IPS-11a (cell line): Measurements from ENCODE around the gene FLRT3.

Experiments
- H3K4me3 ChIP-seq: one replicate; pipeline ENCODE4 v1.5.1; 2013; ENCODE audit warnings: low read depth, low read length, control low read depth

FLRT3 gene

DNA sequence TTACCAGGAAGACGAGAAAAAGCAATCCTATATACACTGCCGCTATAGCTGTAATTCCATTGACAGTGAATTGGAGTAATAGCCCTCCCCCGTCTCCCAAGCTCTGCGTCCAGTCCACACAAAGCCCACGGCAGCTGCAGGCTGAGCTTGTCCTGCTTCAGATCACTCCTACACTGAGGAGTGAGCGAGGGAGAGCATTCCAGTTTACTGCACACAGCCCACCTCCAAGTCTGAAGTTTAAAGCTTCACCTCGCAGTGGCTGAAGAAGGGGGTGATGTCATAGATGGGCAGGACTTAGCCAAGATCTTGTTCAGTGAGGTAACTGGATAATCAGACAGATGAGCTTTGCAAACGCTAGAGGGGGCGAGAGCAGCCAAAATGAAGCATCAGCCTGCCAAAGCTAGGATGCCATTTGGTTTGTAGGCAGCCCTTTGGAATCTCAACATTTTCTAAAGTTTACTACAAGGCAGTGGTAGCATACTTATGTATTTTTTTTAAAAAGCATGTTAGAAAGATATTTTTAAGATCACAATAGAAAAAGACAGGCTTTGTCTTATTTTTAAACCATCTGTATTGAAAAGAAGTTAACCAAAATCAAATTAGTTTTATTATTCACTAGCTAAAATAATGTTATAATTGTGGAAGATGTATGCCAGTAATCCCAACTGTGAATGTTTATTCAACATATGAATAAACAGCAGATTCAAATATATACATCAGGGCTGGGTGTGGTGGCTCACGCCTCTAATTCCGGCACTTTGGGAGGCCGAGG lies at the start of gene FLRT3:
Gene FLRT3, minus strand, starts transcription at position 213 of the 772 bp plus-strand sequence. CDS start 10,106 bp downstream, outside the sequence.
- H3K4me3 ChIP-seq: peak within 1 kb of the TSS; percentile 43

DNA sequence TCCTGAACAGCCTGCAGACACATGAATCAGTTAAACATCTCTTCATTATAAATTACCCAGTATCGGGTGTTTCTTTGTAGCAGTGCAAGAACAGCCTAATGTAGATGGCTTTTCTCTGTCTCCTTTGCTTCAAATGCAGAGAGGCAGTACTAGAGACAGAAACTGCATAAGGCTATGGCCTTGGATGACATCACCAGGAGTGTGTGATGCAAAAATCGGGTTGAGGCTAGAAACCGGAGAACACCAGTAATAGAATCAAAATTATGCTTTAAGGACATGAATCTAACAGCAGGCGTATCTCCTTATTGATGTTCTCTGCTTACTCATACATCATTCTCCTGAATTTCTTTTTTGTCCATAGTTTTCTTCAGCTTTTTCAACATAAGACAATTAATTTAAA lies 49.3 kb upstream of the FLRT3 start:
- no peak overlapping the region for H3K4me3 ChIP-seq

DNA sequence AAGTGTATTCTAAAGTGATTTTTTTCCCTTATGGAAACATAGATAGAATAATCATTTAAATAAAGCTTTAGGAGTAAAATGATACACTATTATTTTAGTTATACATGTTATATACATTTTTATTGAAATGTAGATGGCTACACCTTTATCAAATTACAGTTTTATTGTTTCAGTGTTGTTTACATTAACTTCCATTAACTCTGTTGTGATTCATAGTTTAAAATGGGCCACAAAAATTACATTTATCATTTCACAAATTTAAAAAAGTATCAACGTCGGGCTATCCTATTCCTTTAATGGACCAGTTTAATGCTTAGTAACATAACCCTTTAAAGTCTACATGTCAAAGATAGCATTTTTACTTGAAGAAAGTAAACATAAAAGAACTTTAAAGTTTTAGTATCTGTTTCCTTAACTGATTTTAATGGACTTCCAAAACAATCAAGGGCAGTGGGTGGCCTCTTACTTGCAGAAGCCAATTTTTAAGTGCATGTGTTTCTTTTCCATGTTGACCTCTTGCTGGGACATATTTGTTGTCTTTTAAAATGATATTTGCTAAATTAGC lies 47.8 kb upstream of the FLRT3 start:
- H3K4me3 ChIP-seq: no peak overlapping the region

DNA sequence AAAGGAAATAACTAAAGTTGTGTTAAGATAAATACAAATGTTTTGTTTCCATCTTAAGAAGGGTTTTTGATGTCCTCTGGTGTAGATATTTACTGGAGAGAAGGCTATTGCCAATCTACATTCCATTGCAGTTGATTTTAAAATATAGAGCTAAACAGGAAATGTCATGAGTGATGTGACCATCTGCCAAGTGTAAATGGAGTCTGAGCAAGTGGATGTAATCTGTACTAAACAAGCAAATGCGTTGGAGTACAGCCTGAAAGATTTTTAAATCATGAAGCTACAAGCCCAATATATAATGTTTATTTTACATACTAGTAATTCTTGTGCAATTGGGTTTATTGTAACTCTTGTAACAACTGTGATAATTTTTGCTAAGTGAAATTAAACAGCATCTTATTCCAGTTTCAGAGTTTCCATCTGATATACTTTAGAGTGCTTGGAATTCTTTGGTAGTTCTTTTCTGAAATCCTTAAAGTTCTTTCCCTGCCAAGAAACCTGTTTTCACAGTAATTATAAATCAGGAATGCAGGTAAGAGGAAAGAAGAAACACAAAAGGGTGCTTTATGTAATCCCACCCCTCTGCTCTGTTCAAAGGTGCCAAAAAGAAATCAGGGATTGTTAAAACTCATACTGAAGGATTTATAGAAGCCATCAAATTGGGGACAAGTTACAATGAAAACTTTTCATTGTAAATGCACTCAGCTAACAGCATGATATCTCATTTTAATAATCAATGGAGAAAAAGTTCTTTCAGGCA lies 47.2 kb upstream of the FLRT3 start:
- no peak overlapping the region for H3K4me3 ChIP-seq

DNA sequence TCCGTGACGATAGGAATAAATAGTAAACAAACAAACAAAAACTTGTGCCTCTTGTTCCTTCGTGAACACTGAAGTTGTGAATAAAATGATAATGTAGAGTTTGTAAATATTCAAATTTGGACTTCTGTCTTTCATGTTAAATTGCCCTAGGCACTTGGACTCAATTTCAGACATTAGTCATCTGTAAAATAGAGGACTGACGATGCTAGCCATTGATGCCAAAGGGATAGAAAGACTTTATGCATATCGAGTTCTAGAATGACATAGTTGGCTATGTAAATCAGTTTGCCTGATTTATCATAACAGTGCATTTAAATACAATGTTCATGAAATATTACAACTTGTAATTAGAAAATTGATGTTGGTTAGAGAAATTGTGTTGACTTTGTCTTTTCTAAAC lies 45.9 kb upstream of the FLRT3 start:
- H3K4me3 ChIP-seq: no peak overlapping the region

DNA sequence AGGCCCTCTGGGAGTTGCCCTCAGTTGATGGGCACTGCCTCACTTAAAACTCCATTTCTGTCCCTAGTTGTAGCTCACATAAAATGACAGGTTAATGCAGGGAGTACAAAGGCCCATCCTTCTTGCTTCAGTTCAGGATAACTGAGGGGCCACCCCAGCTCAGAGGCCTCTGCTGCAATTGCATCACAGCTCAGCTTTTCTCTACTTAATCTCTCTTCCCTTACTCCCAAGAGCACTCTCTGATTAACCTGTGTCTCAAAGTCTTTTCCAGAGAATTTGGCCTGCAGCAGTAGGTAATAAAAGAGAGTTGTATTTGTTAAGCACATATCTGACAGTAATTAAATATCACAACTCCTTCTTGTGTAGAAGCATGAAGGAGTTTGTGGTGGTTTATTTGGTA lies 40.9 kb upstream of the FLRT3 start:
- no peak overlapping the region for H3K4me3 ChIP-seq

DNA sequence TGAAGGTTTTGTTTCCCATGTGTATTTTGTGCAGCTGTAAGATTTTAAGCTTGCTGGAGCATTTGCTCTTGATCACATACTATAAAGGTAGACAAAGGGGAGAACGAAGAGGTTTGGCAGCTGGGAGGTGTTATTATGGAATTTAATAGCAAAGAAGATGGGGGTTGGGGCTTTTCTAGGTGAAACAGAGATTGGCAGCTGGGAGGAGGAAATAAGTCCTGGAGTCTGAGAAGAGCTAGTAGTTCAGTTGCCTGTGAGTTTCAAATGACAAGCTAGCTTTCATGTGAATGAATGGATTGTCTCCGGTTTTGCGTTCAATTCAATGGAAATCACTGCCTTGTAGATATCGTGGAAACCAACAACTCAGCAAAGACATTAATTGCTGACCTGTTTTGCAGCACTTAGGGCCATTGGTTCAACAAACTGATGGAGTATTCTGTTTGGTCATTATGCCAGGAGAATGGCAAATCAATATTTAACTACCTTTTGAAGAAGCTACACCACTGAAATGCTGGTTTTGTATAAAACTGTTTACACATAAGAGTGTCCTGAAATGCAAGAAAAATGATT lies 38.1 kb upstream of the FLRT3 start:
- no peak overlapping the region for H3K4me3 ChIP-seq

DNA sequence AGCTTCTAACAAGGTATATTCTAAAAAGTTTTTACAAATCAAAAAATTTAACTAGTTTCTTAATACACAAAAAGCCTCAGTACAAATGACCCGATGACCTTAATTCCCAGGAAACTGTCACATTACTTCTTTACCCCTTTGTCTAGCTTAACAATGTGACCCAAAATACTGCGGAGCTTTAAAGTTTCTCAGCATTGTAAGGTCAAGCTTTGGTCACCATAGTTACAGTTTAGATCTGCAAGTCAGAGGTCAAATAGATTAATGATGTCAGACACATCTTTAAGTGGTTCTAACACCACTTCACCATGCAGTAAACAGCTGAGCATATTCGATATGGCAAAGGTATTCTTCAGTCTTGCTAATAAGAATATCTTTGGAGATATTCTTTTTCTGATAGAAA lies 36.8 kb upstream of the FLRT3 start:
- no peak overlapping the region for H3K4me3 ChIP-seq

DNA sequence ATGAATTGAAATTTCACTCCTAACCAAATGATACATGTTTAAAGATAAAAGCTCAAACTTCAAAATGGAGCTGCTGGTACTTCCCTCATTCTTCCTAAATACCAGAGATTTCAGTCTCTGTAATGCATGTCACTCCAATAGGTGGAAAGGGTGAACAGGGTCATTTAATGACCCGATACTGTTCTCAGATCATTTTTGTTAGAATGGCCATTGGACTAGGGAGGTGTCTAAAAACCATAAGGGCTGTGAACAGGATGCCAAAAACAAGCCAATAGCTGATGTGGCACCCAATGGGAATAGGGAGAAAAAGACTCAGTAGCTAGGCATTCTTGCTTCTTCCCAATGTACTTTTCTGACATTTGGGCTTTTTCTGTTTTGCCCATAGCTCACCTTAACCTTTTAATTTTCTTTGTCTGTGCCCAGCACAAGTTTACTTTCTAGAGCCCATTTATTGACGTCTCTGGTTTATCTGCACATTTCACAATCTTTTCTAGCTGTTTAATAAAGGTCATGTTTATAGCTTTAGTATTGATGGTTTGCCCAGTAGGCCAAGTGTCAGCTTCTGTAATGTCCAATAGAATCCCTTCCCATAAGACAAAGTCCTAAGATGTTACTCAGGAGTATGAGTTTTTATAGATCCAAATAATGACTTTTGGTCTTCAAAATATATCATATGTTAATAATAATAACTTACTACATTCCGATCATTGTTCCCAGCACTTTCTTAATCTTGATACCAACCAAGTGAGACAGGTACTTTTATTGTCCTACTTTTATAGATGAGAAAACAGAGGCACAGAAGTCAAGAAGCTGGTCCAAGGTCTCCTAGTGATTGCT lies 24.3 kb upstream of the FLRT3 start:
- no peak overlapping the region for H3K4me3 ChIP-seq

DNA sequence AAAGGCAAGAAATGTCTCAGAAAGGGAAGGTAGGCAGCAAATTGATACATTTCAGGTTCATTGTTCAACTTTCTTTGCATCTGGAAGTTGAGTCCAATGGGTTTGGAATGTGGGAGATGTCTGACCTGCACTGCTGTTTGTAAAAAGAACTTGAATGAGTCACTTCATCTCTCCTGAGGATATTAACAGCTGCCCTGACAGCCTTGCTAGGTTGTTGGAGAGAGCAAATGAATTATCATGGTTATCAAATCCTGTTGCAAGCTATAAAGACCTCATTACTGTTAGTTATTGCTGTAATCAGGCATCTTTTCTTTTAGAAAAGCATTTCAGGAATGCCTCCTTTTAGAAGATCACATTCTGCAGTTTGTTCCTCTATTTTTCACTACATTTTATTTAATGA lies 23.0 kb upstream of the FLRT3 start:
- no peak overlapping the region for H3K4me3 ChIP-seq

DNA sequence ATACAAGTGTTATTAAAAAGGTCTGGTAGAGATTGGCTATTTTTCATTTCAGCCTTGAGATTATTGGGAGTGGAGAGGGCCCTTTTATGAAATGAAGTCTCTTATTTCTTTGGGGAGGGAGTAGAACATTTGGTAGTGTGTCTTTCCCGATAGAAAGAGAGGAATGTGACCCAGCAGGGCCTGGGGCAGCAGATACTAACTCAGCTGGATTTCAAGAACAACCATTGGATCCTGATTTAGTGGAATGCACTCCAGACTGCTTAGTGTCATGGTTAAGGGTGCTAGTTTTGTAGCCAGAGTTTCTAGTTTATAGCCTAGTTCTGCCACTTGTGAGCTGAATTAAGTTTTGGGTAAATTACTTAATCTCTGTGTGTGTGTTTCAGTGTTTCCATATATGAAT lies 18.4 kb upstream of the FLRT3 start:
- no peak overlapping the region for H3K4me3 ChIP-seq

DNA sequence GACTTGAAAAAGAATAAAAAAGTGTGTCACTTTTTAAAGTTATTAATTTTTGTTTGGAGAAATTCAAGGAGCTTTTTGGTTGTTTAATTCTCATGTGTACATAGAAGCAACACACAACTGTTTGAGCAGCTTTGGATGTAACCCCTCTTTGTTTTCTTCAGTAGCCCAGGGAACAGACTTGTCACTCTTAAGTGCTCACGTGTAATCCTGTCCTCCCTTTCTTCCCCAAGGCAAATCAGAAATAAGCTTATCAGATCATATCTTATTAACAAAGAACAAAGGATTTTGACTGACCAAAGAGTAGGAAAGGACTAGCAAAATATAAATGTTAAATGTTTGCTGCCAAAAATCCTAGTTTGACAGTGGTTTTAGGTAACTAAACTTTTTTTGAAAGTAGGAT lies 7.3 kb upstream of the FLRT3 start:
- no peak overlapping the region for H3K4me3 ChIP-seq

DNA sequence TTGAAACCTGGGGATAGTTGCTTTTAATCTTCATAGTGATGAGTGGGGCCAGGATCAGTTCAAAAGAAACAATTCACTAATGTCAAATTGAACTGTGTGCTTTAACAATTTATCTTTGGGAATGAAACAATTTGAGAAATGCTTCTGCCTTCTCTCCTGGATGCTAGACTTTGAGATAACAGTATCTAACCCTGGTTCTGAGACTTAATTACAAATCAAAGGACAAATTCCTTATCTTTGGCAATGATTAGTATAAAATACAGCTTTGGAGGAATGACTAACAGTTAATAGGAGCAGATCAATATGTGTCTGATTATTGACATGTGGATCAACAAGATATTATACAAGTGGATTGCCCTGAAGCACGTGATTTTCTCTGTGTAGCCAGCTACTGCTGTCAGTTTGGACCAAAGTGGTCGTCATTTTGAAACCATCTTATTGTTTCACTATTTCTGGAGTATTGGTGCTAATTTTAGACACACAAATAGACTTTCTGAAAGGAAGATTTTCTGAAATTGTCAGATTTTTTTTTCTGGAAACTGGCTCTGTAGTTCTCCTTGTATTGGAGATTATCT lies 6.2 kb upstream of the FLRT3 start:
- no peak overlapping the region for H3K4me3 ChIP-seq

DNA sequence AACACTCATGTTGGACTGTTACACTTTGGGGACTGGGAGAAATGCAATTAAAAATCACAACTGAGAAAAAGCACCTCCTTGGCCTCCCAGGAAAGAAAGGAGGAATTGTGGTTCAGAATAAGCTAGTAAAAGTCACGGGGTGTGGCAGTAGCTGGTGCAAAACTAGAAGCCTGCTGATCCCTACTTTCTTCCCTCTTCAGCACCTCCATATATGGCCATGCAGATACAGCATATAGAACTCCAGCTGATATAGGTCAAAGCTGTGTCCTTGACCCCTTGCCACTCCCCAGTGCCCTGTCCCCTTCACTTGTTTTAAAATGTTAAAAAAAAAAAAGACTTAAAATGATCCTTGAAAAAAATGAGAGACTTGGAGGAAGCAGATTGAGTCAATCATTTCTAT lies 5.5 kb upstream of the FLRT3 start:
- H3K4me3 ChIP-seq: no peak overlapping the region

DNA sequence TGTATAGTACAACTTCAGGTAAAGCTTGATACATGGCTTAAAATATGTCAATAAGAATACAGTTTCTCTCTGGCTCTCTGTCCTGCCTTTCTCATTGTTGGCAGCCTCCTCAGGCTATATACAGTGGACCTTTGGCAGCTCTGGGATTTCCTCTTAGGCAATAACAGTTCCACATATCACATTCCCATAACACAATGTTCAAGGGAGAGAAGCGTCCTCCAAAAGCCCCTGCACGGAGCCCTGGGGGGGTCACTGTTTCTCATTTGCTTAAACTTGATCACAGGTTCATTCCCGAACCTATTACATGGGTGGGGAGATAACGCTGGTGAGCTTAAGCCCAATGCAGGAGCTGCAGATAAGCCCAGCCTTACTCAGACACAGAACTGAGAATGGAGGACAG lies 4.4 kb upstream of the FLRT3 start:
- no peak overlapping the region for H3K4me3 ChIP-seq

DNA sequence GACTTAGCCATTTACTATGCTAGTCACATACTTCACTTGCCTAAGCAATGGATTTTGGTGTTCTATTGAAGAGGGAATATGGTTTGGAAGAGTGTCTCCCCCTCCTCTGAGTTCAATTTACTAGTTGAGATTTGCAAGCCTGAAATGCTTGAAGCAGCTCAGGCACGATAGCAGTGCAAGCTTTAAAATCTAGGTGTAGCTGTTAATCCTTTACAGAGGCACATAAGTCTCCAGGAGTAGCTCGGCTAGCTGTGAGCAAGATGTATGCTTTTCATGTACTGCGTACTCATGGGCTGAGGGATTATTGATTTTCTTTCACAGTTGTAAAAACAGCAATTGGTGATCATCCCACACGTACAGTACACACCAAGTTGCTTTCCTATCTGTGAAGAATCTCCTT lies 726 bp downstream of the FLRT3 start:
- H3K4me3 ChIP-seq: no peak overlapping the region

DNA sequence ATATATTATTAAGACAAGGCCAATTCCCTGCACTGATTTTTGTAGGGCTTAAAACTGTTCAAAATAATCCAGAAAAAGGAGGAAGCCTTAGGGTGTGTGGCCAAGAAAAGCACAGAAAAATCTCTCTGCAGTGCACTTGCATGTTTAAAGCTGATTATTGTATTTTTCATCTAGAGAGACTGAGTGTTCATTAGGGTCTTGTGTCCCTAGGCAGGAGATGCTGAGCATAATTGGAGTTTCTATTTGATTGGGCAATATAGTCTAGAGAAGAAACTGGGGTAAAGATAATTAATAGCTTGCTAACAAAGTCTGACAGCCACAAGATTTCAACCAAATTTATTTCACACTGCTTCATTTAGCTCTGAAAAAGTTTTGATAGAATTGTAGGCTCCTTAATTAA lies 2.4 kb downstream of the FLRT3 start:
- no peak overlapping the region for H3K4me3 ChIP-seq

DNA sequence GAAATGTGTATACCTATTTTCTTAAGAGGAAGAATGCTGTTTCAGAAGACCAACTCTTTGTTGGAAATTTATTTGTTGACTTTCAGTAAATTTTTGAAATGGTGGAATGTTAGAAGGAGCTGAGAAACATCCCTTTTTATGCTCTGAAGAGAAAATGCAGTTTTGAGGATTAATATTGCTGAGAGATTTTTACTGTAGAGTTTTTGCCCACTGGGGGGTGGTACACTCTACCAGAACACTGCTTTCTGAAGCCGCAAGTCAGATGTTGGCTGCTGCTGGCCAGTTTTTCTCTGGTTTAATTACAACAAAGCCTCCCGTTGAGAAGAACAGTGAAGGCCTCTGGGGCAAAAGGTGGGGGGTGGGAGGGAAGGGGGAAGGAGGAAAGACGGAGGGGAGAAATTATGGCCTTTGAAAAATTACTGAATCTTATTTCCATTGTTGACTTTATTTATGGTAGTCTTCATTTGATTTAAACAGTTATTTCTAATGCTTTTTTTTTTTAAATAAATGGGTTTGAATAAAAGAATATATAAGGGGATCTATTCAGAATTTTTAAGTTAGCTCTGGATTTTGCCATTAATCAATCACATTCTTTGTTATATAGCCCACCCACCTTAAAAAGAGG lies 3.0 kb downstream of the FLRT3 start:
- no peak overlapping the region for H3K4me3 ChIP-seq

DNA sequence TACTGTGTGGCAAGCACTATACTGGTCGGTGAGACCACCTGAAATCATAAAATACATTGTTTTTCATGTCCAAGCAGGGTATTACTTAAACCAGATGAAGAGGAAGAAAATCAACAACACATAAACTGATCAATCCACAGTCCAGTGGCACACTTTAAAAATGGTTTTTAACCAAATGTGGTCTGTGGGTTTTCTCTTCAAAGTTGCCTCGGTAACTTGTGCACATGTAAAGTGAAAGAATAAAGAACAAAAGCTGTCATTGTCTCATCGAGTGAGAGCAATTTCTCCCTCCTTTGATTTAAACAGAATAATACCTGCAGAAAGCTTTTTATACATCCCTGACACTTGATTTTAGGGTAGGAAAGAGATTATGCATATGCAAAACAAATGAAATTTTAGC lies 3.7 kb downstream of the FLRT3 start:
- no peak overlapping the region for H3K4me3 ChIP-seq

DNA sequence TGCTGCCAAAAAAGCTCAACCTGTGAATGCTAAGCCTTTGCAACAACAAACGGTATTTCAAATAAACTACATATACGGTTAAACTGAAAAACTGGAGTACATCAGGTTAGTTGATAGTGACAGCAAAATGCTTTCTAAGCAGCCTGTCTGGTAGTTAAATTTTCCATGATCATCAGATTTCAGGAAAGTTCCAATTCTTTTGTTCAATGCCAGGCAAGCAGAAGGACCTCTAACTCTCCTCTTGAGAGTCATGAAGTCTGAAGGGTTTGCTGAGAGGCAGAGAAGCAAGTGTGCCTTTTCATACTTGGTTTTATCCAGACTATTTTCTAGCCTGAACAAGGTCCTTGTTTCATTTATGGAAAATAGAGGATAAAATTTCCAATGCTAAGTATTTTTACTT lies 4.5 kb downstream of the FLRT3 start:
- H3K4me3 ChIP-seq: no peak overlapping the region
